ENCODE results near the gene KRTAP4-16.
"Not testable (repeated sequence)": the region's sequence is repeated elsewhere in the genome, so short reads cannot be mapped to it uniquely, and the experiment has no call there.

KRTAP4-16 gene

GRCh38 chr17:41076788-41077187 is 25.2 kb downstream of the KRTAP4-16 start:
- DNase-seq (ENCODE audit: low read depth in 2 of 2) = no peak

GRCh38 chr17:41073676-41074075 is 28.3 kb downstream of the KRTAP4-16 start:
- no peak for DNase-seq (ENCODE audit: low read depth in 2 of 2)

- DNase-seq (ENCODE audit: low read depth in 2 of 2) = no peak
These were observed 30.2 kb downstream of the KRTAP4-16 start for GRCh38 chr17:41071606-41072360.

GRCh38 chr17:41069031-41069430 is 33.0 kb downstream of the KRTAP4-16 start:
- no peak for DNase-seq (ENCODE audit: low read depth in 2 of 2)

- DNase-seq (ENCODE audit: low read depth in 2 of 2) = no peak
These were observed 34.7 kb downstream of the KRTAP4-16 start for GRCh38 chr17:41067281-41067680.

GRCh38 chr17:41065829-41066624 is 36.0 kb downstream of the KRTAP4-16 start, which contains the start of gene KRTAP2-4:
Gene KRTAP2-4, minus strand, starts transcription at chr17:41065879. Its CDS starts 34 bp downstream, at chr17:41065845.
- DNase-seq (ENCODE audit: low read depth in 2 of 2) = no peak

GRCh38 chr17:41065016-41065689 is 36.9 kb downstream of the KRTAP4-16 start:
- not testable (repeated sequence) for DNase-seq (ENCODE audit: low read depth in 2 of 2)

- no peak for DNase-seq (ENCODE audit: low read depth in 2 of 2)
These were observed 37.7 kb downstream of the KRTAP4-16 start for GRCh38 chr17:41064301-41064700.

- no peak for DNase-seq (ENCODE audit: low read depth in 2 of 2)
These were observed 38.6 kb downstream of the KRTAP4-16 start for GRCh38 chr17:41063449-41063848.

- DNase-seq (ENCODE audit: low read depth in 2 of 2) = no peak
These were observed 40.0 kb downstream of the KRTAP4-16 start for GRCh38 chr17:41061964-41062363.

- DNase-seq (ENCODE audit: low read depth in 2 of 2) = no peak
These were observed 41.9 kb downstream of the KRTAP4-16 start, which contains the start of gene KRTAP2-3 for GRCh38 chr17:41060052-41060604. Gene KRTAP2-3, minus strand, starts transcription at chr17:41060114. Its CDS starts 64 bp downstream, at chr17:41060050.

GRCh38 chr17:41059276-41060051 is 42.5 kb downstream of the KRTAP4-16 start:
- DNase-seq (ENCODE audit: low read depth in 2 of 2) = not testable (repeated sequence)

GRCh38 chr17:41058741-41059140 is 43.3 kb downstream of the KRTAP4-16 start:
- DNase-seq (ENCODE audit: low read depth in 2 of 2) = no peak

GRCh38 chr17:41057547-41057946 is 44.5 kb downstream of the KRTAP4-16 start:
- no peak for DNase-seq (ENCODE audit: low read depth in 2 of 2)

GRCh38 chr17:41055130-41055529 is 46.9 kb downstream of the KRTAP4-16 start, which contains the start of gene KRTAP2-2:
Gene KRTAP2-2, minus strand, starts transcription at chr17:41055230. Its CDS starts 19 bp downstream, at chr17:41055211.
- not testable (repeated sequence) for DNase-seq (ENCODE audit: low read depth in 2 of 2)

GRCh38 chr17:41054556-41054955 is 47.5 kb downstream of the KRTAP4-16 start:
- DNase-seq (ENCODE audit: low read depth in 2 of 2) = not testable (repeated sequence)

- DNase-seq (ENCODE audit: low read depth in 2 of 2) = no peak
These were observed 48.0 kb downstream of the KRTAP4-16 start for GRCh38 chr17:41054025-41054424.

GRCh38 chr17:41052566-41052965 is 49.4 kb downstream of the KRTAP4-16 start:
- DNase-seq (ENCODE audit: low read depth in 2 of 2) = no peak
